Measurements from ENCODE around the gene VRK2.
A peak's percentile ranks its signal among the peaks of the same experiment; 100 is the strongest.
"Not testable (repeated sequence)": the region's sequence is repeated elsewhere in the genome, so short reads cannot be mapped to it uniquely, and the experiment has no call there.

VRK2 gene

DNA sequence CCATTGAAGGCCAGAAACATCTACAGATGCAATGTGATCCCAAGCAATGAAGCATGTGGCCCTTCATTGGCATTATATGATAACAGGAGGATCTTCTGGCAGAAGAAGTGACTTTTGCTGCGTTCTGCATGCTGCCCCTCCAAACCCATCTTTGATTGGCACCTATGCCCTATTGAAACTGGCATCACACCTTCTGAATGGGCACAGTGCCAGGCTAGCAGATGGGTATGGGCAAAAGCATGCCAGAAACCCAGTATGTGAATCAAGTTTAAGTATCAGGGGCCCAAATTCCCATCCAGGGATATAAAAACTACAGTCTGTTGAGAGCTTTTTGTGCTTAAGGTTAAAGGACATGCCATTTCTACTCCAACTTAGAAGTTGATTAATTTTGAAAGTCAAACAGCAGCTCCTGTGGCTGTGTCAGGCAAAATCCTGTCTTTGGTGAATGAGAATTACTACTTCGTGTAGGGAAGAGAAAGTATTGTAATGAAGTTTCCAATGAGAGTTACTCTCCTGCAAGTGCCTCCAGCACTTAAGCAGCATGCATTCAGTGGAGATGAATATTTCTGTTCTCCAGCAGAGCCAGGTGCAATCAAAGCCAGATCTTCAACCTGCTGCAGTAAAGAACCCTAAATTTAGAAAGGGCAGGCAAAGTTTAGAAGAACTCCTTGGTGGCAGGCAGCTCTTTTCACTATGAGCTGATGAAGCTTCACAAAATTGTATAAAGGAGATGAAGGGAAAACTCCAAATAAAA, 8.6 kb downstream of the VRK2 start:
- DNase-seq = no peak

DNA sequence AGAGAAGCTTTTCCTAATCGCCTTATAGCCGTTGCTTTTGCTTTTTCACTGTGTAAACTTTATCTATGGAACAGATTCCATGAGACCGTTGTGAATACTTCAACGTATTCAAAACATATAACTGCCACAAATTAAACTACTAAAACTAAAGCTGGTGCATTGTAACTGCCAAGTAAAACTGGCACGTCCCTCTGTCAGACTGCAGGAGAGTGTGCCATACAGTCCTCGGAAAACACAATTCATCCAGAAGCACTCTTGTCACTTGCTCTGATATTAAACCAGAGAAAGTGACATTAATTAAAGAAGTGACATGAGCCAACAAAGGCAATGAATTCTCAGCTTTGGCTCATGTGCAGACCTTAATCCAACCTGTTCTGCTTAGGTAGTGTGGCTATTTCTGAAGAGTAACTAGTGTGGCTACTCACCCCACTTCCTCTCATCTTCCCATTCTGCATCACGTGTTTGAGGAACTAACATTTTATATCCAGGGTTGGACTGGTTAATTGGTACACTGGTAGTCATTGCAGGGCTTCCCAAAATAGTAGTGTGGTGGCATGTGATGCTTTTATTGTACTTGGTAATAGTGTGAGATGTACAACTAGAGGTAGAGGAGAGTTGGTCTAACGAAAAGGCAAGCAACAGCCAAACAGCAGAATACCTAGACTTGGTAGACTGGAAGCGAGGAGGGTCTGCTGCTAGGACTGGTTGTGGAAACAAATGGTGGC, 9.7 kb downstream of the VRK2 start:
- DNase-seq = no peak

DNA sequence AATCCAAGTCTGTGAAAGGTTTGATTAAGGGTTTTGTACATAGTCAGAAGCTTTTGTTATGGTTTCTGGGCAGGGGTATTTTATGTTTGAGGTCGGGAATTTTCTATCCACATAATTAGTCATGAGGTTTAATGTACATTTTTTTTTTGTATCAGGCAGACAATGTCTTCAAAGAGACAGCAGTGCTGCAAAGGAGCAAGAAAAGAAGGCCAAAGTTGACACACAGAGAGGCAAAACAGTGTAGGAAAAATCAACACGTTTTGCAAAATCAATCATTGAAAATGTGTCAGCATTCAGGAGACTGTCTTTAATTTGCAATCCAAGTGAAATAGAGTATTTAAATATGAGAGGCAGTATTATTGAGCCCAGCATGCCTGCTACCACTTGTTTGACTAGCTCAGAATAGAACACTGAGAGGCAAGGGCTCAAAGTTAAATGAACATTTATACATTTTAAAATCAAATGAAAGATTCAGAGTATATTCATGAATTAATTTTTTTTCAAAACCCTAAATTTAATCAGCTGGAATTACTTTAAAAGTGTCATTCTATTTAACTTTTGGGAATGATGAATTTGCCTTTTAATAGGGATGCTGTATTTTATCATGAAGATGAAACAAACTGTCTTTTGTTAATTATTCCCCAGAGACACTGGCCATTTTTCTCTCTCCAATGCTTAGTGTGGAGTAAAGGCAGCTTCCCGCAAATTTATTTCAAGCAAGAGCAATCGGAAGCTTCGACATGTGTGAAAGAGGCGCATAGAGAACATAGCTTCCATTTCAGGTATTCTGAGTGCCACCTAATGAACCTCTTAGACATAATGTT, 11.3 kb downstream of the VRK2 start:
- no peak for DNase-seq

DNA sequence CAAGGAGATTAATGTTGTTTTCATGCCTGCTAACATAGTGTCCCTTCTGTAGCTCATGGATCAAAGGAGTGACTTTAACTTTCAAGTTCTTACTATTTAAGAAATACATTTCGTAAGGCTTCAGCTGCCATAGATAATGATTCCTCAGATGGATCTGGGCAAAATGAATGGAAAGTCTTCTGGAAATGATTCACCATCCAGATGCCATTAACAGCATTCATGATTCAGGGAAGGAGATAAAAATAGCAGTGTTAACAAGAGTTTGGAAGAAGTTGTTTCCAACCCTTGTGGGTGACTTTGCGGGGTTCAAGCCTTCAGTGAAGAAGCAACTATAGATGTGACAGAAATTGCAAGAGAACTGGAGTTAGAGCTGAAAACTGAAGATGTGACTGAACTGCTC, 17.0 kb downstream of the VRK2 start:
- no peak for DNase-seq

DNA sequence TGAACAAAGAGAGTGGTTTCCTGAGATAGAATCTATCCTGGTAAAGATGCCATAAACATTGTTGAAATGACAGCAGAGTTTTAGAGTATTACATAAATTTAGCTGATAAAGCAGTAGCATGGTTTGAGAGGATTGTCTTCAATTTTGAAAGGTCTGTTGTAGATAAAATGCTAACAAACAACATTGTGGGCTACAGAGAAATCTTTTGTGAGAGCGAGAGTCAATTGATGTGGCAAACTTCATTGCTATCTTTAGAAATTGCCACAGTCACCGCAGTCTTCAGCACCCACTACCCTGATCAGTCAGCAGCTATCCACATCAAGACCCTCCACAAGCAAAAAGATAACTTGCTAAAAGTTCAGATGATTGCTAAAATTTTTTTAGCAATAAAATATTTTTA, 17.5 kb downstream of the VRK2 start:
- peak in 1 of 2 donors; percentile 12 for DNase-seq

DNA sequence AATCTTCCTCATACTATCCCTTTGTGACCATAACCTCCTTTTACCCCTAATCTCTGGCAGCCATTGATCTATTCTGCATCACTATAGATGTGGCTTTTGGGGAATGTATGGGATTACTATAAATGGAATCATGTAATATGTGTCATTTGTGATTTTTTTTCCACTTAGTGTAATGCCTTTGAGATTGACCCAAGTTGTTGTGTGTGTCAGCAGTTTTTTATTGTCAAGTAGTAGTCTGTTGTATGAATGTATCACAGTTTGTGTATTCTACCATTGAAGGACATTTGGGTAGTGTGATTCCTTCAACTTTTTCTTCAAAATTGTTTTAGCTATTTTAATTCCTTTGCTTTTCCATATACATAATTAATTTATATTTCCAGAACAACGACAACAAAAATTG, 18.6 kb downstream of the VRK2 start:
- no peak for DNase-seq

DNA sequence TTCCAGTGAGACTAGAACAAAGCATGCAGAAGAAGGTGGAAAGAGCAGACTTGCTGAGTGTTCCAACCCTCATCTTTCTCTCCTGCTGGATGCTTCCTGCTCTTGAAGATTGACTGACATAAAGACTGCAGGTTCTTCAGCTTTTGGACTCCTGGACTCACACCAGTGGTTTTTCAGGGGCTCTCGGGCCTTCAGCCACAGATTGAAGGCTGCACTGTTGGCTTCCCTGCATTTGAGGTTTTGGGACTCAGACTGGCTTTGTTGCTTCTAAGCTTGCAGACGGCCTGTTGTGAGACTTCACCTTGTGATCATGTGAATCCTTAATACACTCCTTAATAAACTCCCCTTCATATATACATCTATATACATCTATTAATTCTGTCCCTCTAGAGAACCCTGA, 20.4 kb downstream of the VRK2 start:
- no peak for DNase-seq

DNA sequence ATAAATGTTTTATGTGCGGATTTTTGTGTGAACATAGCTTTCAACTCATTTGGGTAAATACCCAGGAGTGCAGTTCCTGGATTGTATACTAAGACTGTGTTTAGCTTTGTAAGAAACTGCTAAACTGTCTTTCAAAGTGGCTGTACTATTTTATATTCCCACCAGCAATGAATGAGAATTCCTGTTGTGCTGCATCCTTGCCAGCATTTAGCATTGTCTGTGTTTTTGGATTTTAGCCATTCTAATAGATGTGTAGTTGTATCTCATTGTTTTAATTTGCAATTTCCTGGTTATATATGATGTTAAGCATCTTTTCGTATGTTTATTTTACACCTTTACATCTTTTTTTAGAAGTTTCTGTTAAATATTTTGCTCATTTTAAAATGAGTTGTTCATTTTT, 24.2 kb downstream of the VRK2 start:
- no peak for DNase-seq

DNA sequence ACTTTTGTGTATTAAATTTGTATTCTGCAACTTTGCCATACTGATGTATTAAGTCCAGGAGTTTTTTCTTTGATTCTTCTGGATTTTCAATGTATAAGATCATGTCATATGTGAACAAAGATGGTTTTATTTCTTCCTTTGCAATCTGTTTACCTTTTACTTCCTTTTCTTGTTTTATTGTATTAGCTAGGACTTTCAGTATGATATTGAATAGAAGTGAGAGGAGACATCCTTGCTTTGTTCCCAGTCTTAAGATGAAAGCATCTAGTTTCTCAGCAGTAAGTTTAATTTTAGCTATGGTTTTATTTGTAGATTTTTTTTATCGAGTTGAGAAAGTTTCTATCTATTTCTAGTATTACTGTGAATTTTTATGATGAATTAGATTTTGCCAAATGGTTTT, 25.5 kb downstream of the VRK2 start:
- no peak for DNase-seq

DNA sequence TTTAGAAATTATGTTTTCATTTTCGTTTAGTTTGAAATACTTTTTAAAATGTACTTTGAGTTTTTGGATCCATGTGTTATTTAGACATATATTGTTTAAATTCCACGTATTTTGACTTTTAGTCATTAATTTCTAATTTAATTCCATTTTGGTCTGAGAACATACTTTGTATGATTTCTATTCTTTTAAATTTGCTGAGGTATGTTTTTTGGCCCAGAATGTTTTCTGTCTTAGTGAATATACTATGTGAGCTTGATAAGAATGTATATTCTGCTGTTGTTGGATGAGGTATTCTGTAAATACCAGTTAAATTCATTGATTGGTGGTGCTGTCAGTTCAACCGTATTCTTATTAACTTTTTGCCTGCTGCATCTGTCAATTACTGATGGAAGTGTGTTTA, 26.4 kb downstream of the VRK2 start:
- no peak for DNase-seq

DNA sequence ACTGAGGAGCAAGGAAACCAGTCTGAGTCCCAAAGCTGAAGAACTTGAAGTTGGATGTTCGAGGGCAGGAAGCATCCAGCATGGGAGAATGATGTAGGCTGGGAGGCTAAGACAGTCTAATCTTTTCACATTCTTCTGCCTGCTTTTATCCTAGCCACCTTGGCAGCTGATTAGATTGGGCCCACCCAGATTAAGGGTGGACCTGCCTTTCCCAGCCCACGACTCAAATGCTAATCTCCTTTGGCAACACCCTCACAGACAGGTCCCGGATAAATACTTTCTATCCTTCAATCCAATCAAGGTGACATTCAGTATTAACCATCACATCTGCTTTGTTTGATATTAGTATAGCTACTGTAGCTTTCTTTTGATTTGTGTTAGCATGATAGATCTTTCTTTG, 27.1 kb downstream of the VRK2 start:
- DNase-seq = no peak

DNA sequence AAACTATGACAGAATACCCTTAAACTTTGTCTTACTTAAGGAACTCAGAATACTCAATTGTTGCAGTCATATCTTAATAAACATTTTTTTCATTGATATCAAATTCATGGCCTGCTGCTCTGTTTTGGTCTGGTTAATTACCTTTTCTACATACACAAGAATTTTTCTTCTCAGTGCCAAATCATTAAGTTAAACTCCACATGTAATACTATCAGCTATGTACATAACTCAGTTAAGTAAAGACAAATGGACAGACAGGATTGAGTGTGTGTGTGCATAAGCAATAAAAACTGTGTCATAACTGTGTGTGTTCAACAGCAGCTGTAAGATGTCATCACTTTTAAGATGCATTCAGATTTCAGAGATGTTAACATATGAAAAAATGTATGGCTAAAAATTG, 34.4 kb downstream of the VRK2 start:
- no peak for DNase-seq

DNA sequence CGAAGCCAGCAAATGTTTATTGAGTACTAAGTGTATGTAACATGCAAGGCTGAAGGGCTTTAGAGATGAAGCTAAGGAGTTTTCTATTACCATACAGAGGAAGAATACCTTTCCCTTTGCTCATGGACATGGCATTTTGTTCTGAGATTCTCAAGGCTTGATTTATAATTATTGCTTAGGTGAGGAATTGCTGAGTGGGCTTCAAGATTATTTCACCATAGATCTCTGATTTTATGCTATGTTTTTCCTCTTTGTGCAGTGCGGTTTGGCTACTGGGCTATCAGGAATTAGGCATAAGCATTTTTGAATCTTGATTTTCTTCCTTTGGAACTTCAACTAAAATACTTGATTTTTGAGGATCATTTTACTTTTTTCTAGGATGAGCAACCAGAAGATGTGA, 42.5 kb downstream of the VRK2 start:
- no peak for DNase-seq

DNA sequence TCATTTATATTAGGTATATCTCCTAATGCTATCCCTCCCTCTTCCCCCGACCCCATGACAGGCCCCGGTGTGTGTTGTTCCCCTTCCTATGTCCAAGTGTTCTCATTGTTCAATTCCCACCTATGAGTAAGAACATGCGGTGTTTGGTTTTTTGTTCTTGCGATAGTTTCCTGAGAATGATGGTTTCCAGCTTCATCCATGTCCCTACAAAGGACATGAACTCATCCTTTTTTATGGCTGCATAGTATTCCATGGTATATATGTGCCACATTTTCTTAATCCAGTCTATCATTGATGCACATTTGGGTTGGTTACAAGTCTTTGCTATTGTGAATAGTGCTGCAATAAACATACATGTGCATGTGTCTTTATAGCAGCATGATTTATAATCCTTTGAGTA, 46.2 kb downstream of the VRK2 start:
- not testable (repeated sequence) for DNase-seq

DNA sequence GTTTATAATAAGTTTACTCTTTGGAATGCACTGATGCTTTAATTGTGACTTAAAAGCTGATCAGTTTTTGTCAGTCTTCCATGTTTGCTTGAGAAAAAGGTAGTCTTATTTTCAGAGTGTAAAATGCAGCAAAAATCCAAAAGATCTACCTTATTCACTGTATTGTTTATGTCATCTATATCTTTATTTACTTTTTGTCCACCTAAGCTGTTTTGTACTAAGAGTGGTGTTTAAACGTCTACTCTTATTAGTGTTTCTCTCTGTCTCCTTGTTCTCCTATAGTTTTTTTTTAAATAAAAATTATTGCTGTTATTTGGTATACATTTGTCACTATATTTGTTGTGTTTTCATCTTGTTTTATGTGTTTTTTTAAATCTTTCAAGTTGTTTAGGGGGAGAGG, 50.4 kb downstream of the VRK2 start:
- DNase-seq = no peak

DNA sequence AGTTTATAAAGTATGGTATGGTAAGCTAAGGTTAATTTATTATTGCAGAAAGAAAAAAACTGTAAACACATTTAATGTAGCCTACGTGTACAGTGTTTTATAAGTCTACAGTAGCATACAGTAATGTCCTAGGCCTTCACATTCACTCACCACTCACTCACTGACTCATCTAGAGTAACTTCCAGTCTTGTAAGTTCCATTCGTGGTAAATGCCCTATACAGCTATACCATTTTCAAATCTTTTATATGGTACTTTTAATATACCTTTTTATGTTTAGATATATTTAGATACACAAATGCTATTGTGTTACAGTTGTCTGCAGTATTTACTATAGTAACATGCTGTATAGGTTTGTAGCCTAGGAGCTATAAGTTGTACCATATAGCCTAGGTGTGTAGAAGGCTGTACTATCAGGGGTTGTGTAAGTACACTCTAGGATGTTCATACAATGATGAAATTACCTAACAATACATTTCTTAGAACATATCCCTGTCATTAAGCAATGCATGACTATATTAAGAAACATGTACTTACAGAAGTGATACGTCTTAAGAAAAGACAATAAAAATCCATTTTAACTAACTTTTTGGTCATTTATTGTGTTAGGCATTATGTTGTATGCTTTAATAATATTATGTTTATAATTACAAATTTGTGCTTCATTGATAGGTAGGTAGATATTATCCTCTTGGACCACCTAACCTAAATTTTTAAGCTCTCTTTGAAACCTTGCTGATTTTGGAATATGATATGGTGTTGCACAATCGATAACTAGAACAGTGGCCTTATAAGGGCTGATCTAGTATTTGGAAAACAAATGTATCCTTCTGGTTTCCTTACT, 51.9 kb downstream of the VRK2 start:
- DNase-seq = no peak

DNA sequence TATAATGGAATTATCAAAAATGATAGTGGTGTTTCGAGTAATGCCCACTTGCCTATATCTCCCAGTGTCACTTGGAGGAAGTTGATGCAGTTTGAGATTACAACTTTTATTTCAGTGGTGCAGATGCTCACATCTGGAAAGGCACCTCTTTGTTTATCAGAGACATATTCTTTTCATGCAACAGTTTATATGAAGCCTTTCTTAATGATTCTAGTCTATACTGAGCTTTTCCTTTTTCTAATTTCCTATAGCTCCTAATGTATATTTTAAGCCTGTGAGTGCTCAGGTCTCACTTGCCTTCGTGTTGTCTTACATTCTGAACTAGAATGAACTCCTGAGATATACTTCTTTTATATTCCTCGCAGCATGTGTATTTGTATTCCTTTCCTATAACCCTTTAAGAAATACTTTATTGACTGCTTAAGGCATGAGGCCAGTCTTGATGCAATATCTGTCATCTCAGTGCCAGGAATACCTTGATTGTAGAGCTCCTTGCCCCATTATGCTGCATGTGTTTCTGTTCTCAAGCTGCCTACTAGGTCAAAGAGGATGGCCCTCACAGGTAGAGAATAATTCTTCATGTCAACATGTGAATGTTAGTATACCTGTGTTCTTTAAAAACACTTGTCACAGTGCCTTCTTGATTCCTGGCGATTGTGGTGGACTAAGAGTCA, 52.6 kb downstream of the VRK2 start:
- no peak for DNase-seq

DNA sequence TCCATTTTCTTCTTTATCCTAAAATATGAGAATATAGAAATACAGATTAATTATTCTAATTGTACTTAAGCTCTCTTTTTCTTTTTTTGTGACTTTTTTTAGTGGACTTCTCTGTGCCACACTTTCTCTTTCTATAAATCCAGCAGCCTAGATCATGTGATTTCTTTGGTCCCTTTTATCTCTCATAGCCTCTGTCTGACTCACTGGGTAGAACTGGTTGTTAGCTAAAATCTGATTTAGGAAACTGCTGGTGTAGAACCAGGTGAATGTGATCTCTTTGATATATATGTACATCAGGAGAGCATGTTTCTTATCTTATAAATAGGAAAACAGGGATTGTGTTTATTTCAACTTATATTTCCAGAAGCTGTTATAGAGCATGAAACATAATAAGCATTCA, 54.9 kb downstream of the VRK2 start:
- no peak for DNase-seq

DNA sequence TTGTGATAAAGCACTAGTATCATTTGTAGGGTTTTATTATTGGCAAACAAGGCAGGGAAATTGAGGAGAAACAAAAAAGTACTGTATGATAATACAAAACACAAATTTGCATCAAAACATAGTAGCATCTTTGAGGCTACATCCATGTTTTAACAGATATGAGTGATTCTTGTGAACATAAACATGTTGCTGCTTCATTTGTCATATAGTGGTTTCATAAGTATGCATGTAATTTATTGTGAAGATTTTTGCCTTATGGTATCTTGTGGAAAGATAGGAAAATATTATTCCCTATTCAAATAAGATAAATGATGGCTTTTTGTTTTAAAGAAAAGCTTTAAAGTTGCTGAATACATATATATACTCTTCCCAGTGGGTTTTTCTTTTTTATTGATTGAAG, 60.3 kb downstream of the VRK2 start:
- DNase-seq = no peak

DNA sequence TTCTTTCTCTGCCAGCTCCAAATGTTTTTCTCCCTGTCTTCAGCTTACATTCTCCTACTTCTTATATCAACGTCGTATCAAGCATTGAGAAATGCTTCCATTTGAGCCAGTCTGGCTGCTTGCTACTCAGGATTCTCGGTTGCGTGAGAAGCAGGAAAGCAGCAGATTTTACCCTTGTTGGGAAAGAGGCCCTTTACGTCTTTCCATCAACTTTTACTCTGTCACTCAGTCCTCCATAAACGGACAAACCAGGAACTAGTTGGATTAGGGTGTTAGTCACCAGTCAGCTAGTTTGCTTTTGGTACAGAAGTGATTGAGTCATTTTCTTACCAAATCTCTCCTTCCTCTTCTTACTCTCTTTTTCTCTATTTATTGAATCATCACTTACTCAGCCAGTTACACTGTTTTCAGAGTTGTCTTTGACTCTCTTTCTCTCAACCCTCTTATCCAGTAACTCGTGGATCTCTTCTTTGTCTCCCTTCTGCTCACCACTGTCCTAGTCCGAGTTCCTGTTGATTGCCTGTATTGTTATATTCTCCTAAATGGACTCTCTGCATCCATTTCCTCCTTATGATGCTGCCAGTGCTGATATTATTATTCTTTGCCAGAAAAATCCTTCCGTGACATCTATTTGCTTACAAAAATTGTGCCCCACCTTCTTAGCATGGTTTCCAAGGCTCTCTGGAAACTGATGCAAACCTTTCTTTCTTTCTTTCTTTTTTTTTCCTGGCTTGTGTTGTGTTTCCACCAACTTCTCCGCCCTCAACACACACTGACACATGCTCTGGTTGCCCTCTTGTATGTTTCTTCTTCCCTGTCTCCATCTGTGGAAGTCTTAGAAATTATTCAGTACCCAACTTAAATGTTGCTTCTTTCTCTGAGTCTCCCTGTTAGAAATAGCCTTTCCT, 61.5 kb downstream of the VRK2 start:
- DNase-seq = peak in 1 of 2 donors; percentile 52

DNA sequence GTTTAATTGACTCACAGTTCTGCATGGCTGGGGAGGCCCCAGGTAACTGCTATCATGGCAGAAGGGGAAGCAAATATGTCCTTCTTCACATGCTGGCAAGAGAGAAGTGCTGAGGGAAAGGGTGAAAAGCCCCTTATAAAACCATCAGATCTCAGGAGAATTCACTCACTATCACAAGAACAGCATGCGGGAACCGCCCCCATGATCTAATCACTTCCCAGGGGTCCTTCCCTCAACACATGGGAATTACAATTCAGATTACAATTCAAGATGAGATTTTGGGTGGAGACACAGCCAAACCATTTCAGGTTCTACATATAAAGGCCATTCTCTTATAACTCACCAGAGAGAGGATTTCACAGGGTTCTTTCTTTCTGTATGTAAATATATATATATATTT, 62.9 kb downstream of the VRK2 start:
- DNase-seq = no peak

All from CD4-positive, alpha-beta T cell treated with Interleukin-4 for 1 hour (primary cell).